Measurements from ENCODE around the gene TMEM39A.

The TMEM39A gene

DNA sequence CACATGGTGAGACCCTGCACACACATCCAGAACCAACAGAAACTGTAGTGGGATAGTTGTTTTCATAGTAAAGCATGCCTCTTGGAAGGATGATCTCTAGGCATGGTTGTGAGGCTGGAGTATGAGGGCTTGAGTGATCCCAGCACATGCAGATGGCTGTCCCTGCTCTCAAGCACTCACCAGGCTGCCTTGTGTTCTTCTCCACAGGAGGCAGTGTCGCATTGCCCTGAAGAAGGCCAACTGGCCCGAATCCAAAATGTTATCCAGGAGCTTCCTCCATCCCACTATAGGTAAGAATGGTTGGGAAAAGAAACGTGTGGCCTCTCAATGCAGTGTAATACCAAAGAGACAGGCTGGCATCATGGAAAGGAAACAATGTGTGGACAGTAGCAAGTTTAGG, 82.7 kb downstream of the TMEM39A start:
- no CpG with 5 or more reads among the region's 3 CpGs for WGBS, 2 donors (ENCODE audit: extremely low coverage in 2 of 2, insufficient read length in 2 of 2, insufficient replicate concordance in 1 of 2)
- Histone ChIP-seq H3K4me2 (ENCODE audit: insufficient read depth, low read length, poor library complexity, severe bottlenecking) (no peak overlapping the region), H3K4me1 (ENCODE audit: control insufficient read depth in 2 of 2, insufficient read depth in 1 of 2, low read depth in 1 of 2, low read length in 2 of 2) (peaks cover 0 to 2% of the 10 kb centered on the region in 2 donors), H3K4me3 (ENCODE audit: low read length in 2 of 2) (no peak overlapping the region), H2BK12ac (ENCODE audit: low read length) (no peak overlapping the region), H2BK15ac (ENCODE audit: low read length) (no peak overlapping the region), H2AK5ac (ENCODE audit: low read depth, low read length) (no peak overlapping the region), H3K14ac (ENCODE audit: low read length) (no peak overlapping the region), H3K36me3 (replicated peaks in 1 of 2; ENCODE audit: control insufficient read depth in 2 of 2, insufficient read depth in 2 of 2, low read length in 2 of 2) (no peaks in the 10 kb centered on the region), H3K27ac (replicated peaks; ENCODE audit: low read length) (no peak overlapping the region), H4K8ac (ENCODE audit: low read depth, low read length) (no peak overlapping the region), H3K27me3 (ENCODE audit: control insufficient read depth in 3 of 3, insufficient read depth in 3 of 3, low read depth in 1 of 3, low read length in 3 of 3) (no peaks in the 10 kb centered on the region), H2BK5ac (ENCODE audit: low read length) (no peak overlapping the region), H3K9me3 (replicated peaks in 1 of 2; ENCODE audit: control insufficient read depth in 2 of 2, insufficient read depth in 1 of 2, low read depth in 1 of 2, low read length in 2 of 2) (no peaks in the 10 kb centered on the region), H3K9ac (ENCODE audit: low read depth, low read length, poor library complexity) (no peak overlapping the region), H3K23ac (ENCODE audit: low read depth, low read length, poor library complexity) (no peak overlapping the region), H3K18ac (ENCODE audit: low read length) (no peak overlapping the region), H4K91ac (ENCODE audit: low read depth, low read length, poor library complexity) (no peak overlapping the region), H3K4ac (ENCODE audit: low read length) (no peak overlapping the region), H2BK120ac (ENCODE audit: low read depth, low read length) (no peak overlapping the region), H3K79me1 (ENCODE audit: low read depth, low read length) (no peaks in the 10 kb centered on the region), H2AFZ (ENCODE audit: low read length) (no peak overlapping the region)
- DNase-seq (ENCODE audit: low spot score), result no peak
